SK-N-SH treated with all-trans-retinoic acid at 6 μM for 48 hours (cell line): ENCODE data around the gene LRRC42.

Source experiments
- ATAC-seq: fragments of 200-7000 bp; cut with Tn5 transposase; 3 replicates; pipeline ENCODE4 v1.9.1; 2020; ENCODE audit warnings: mild to moderate bottlenecking, moderate library complexity
- ARNTL ChIP-seq: fragments of 450-650 bp; formaldehyde crosslinking; IDR thresholded peaks from 2 replicates; pipeline ENCODE4 v1.5.0; 2020; ENCODE audit warnings: low read depth, mild to moderate bottlenecking, moderate library complexity, borderline replicate concordance
- BACH2 ChIP-seq: fragments of 250-450 bp; sonication (Bioruptor Pico); IDR thresholded peaks from 2 replicates; pipeline ENCODE4 v1.9.0; 2021; ENCODE audit warnings: mild to moderate bottlenecking, borderline replicate concordance
- CSDC2 ChIP-seq: fragments of 250-450 bp; sonication (Bioruptor Pico); IDR thresholded peaks from 2 replicates; pipeline ENCODE4 v1.5.0; 2020; ENCODE audit warnings: mild to moderate bottlenecking, moderate library complexity
- ISL1 ChIP-seq: fragments of 250-450 bp; sonication (Bioruptor Pico); IDR thresholded peaks from 2 replicates; pipeline ENCODE4 v2.1.2; 2022; ENCODE audit warnings: mild to moderate bottlenecking, moderate library complexity
- OSR1 ChIP-seq: fragments of 250-450 bp; sonication (Bioruptor Pico); IDR thresholded peaks from 2 replicates; pipeline ENCODE4 v1.8.0; 2022; ENCODE audit warnings: moderate library complexity, mild to moderate bottlenecking, inconsistent platforms
- PPARA ChIP-seq: fragments of 250-450 bp; sonication (Bioruptor Pico); IDR thresholded peaks from 2 replicates; pipeline ENCODE4 v1.5.0; 2020; ENCODE audit warnings: mild to moderate bottlenecking, borderline replicate concordance
- RARB ChIP-seq: fragments of 250-450 bp; sonication (Bioruptor Pico); IDR thresholded peaks from 2 replicates; pipeline ENCODE4 v1.8.0; 2021; ENCODE audit warnings: mild to moderate bottlenecking, moderate library complexity
- SNAI2 ChIP-seq: fragments of 250-450 bp; sonication (Bioruptor Pico); IDR thresholded peaks from 2 replicates; pipeline ENCODE4 v1.5.0; 2020; ENCODE audit warnings: mild to moderate bottlenecking, moderate library complexity
- TCF4 ChIP-seq: fragments of 250-450 bp; sonication (Bioruptor Pico); IDR thresholded peaks from 2 replicates; pipeline ENCODE4 v1.8.0; 2021; ENCODE audit warnings: mild to moderate bottlenecking, moderate library complexity, borderline replicate concordance
- TOX ChIP-seq: fragments of 250-450 bp; sonication (Bioruptor Pico); IDR thresholded peaks from 2 replicates; pipeline ENCODE4 v1.8.0; 2021; ENCODE audit warnings: mild to moderate bottlenecking, moderate library complexity, borderline replicate concordance
- ZC3H10 ChIP-seq: fragments of 250-450 bp; sonication (Bioruptor Pico); IDR thresholded peaks from 2 replicates; pipeline ENCODE4 v1.5.1; 2021; ENCODE audit warnings: mild to moderate bottlenecking, moderate library complexity
- ZFP3 ChIP-seq: fragments of 250-450 bp; sonication (Bioruptor Pico); IDR thresholded peaks from 2 replicates; pipeline ENCODE4 v1.5.0; 2020; ENCODE audit warnings: mild to moderate bottlenecking, moderate library complexity
- ZFP30 ChIP-seq: fragments of 450-650 bp; formaldehyde crosslinking; IDR thresholded peaks from 2 replicates; pipeline ENCODE4 v1.5.0; 2022; ENCODE audit warnings: mild to moderate bottlenecking, moderate library complexity
- ZNF565 ChIP-seq: fragments of 450-650 bp; formaldehyde crosslinking; conservative IDR thresholded peaks from 2 replicates; pipeline ENCODE4 v1.5.0; 2020; ENCODE audit warnings: low read depth, mild to moderate bottlenecking, moderate library complexity
- ZNF70 ChIP-seq: fragments of 450-650 bp; formaldehyde crosslinking; IDR thresholded peaks from 2 replicates; pipeline ENCODE4 v1.5.0; 2020; ENCODE audit warnings: mild to moderate bottlenecking, moderate library complexity
- ZNF8 ChIP-seq: fragments of 450-650 bp; formaldehyde crosslinking; IDR thresholded peaks from 2 replicates; pipeline ENCODE4 v1.5.0; 2020; ENCODE audit warnings: mild to moderate bottlenecking, moderate library complexity
- TF ChIP-seq, protein P1 (sequence below): fragments of 250-450 bp; sonication (Bioruptor Pico); IDR thresholded peaks from 2 replicates; pipeline ENCODE4 v1.5.1; 2021; ENCODE audit warnings: mild to moderate bottlenecking, moderate library complexity
- TF ChIP-seq, protein P2 (sequence below): fragments of 250-450 bp; sonication (Bioruptor Pico); IDR thresholded peaks from 2 replicates; pipeline ENCODE4 v1.5.0; 2020; ENCODE audit warnings: mild to moderate bottlenecking, moderate library complexity
- TF ChIP-seq, protein P3 (sequence below): fragments of 250-450 bp; sonication (Bioruptor Pico); IDR thresholded peaks from 2 replicates; pipeline ENCODE4 v1.8.0; 2020; ENCODE audit warnings: mild to moderate bottlenecking, moderate library complexity, borderline replicate concordance
- TF ChIP-seq, protein P4 (sequence below): fragments of 250-450 bp; sonication (Bioruptor Pico); IDR thresholded peaks from 2 replicates; pipeline ENCODE4 v1.5.1; 2020; ENCODE audit warnings: low read depth, mild to moderate bottlenecking, moderate library complexity
- TF ChIP-seq, protein P5 (sequence below): fragments of 250-450 bp; sonication (Bioruptor Pico); IDR thresholded peaks from 2 replicates; pipeline ENCODE4 v1.8.0; 2021; ENCODE audit warnings: low read depth, mild to moderate bottlenecking, moderate library complexity, borderline replicate concordance

The LRRC42 gene

DNA sequence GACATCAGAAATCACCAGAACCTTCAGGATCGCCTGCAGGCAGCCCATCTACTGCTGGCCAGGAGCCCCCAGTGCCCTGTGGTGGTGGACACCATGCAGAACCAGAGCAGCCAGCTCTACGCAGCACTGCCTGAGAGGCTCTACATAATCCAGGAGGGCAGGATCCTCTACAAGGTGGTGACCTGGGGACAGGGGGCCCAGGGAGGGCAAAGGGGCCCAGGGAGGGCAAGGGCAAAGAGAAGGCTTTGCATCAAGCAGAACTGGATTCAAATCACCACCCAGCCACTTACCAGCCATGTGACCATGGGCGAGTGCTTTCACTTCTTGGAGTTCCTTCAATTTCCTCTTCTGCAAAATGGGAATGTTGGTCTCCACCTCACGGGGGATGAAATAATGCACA lies 40.0 kb upstream of the LRRC42 start:
- TF ChIP-seq ZNF8 (CRISPR knock-in tag) (no peak), TOX (CRISPR knock-in tag) (no peak), ISL1 (CRISPR knock-in tag) (no peak), ARNTL (no peak), ZNF70 (CRISPR knock-in tag) (no peak), ZFP3 (CRISPR knock-in tag) (no peak), ZC3H10 (CRISPR knock-in tag) (no peak), OSR1 (CRISPR knock-in tag) (no peak), ZFP30 (CRISPR knock-in tag) (no peak)
- TF ChIP-seq, protein P1, sequence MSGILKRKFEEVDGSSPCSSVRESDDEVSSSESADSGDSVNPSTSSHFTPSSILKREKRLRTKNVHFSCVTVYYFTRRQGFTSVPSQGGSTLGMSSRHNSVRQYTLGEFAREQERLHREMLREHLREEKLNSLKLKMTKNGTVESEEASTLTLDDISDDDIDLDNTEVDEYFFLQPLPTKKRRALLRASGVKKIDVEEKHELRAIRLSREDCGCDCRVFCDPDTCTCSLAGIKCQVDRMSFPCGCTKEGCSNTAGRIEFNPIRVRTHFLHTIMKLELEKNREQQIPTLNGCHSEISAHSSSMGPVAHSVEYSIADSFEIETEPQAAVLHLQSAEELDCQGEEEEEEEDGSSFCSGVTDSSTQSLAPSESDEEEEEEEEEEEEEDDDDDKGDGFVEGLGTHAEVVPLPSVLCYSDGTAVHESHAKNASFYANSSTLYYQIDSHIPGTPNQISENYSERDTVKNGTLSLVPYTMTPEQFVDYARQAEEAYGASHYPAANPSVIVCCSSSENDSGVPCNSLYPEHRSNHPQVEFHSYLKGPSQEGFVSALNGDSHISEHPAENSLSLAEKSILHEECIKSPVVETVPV, result no peak
- TF ChIP-seq, protein P2, sequence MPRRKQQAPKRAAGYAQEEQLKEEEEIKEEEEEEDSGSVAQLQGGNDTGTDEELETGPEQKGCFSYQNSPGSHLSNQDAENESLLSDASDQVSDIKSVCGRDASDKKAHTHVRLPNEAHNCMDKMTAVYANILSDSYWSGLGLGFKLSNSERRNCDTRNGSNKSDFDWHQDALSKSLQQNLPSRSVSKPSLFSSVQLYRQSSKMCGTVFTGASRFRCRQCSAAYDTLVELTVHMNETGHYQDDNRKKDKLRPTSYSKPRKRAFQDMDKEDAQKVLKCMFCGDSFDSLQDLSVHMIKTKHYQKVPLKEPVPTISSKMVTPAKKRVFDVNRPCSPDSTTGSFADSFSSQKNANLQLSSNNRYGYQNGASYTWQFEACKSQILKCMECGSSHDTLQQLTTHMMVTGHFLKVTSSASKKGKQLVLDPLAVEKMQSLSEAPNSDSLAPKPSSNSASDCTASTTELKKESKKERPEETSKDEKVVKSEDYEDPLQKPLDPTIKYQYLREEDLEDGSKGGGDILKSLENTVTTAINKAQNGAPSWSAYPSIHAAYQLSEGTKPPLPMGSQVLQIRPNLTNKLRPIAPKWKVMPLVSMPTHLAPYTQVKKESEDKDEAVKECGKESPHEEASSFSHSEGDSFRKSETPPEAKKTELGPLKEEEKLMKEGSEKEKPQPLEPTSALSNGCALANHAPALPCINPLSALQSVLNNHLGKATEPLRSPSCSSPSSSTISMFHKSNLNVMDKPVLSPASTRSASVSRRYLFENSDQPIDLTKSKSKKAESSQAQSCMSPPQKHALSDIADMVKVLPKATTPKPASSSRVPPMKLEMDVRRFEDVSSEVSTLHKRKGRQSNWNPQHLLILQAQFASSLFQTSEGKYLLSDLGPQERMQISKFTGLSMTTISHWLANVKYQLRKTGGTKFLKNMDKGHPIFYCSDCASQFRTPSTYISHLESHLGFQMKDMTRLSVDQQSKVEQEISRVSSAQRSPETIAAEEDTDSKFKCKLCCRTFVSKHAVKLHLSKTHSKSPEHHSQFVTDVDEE (CRISPR knock-in tag), result no peak
- TF ChIP-seq, protein P3, sequence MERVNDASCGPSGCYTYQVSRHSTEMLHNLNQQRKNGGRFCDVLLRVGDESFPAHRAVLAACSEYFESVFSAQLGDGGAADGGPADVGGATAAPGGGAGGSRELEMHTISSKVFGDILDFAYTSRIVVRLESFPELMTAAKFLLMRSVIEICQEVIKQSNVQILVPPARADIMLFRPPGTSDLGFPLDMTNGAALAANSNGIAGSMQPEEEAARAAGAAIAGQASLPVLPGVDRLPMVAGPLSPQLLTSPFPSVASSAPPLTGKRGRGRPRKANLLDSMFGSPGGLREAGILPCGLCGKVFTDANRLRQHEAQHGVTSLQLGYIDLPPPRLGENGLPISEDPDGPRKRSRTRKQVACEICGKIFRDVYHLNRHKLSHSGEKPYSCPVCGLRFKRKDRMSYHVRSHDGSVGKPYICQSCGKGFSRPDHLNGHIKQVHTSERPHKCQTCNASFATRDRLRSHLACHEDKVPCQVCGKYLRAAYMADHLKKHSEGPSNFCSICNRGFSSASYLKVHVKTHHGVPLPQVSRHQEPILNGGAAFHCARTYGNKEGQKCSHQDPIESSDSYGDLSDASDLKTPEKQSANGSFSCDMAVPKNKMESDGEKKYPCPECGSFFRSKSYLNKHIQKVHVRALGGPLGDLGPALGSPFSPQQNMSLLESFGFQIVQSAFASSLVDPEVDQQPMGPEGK, result no peak
- TF ChIP-seq, protein P4, sequence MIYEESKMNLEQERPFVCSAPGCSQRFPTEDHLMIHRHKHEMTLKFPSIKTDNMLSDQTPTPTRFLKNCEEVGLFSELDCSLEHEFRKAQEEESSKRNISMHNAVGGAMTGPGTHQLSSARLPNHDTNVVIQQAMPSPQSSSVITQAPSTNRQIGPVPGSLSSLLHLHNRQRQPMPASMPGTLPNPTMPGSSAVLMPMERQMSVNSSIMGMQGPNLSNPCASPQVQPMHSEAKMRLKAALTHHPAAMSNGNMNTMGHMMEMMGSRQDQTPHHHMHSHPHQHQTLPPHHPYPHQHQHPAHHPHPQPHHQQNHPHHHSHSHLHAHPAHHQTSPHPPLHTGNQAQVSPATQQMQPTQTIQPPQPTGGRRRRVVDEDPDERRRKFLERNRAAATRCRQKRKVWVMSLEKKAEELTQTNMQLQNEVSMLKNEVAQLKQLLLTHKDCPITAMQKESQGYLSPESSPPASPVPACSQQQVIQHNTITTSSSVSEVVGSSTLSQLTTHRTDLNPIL (CRISPR knock-in tag), result no peak
- TF ChIP-seq, protein P5, sequence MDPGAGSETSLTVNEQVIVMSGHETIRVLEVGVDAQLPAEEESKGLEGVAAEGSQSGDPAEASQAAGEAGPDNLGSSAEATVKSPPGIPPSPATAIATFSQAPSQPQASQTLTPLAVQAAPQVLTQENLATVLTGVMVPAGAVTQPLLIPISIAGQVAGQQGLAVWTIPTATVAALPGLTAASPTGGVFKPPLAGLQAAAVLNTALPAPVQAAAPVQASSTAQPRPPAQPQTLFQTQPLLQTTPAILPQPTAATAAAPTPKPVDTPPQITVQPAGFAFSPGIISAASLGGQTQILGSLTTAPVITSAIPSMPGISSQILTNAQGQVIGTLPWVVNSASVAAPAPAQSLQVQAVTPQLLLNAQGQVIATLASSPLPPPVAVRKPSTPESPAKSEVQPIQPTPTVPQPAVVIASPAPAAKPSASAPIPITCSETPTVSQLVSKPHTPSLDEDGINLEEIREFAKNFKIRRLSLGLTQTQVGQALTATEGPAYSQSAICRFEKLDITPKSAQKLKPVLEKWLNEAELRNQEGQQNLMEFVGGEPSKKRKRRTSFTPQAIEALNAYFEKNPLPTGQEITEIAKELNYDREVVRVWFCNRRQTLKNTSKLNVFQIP (CRISPR knock-in tag), result no peak
- no peak for ATAC-seq

DNA sequence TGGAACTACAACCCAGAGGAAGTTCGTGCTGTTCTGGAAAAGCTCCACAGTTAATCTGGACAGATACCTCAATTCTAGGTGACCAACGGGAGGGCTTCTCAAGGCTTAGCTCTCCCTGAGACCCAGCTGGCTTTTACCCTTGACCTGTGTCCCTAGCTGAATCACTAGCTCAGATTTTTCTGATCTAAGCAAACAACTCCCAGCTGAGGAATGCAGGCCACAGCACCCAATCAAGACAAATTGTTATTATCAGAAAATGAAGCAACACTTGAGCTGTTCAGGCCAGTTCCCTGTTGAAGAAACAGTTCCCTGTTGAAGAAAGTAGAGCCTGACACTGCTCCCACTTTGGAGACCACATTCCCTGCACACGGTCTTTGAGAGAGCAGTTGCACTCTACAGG lies 36.2 kb upstream of the LRRC42 start:
- no peak for ATAC-seq
- TF ChIP-seq CSDC2 (CRISPR knock-in tag) (no peak), TOX (CRISPR knock-in tag) (no peak), TCF4 (CRISPR knock-in tag) (no peak), ZC3H10 (CRISPR knock-in tag) (no peak), ARNTL (no peak), ZNF8 (CRISPR knock-in tag) (no peak), OSR1 (CRISPR knock-in tag) (no peak), BACH2 (CRISPR knock-in tag) (no peak), PPARA (CRISPR knock-in tag) (no peak), ZFP3 (CRISPR knock-in tag) (no peak), ZNF565 (CRISPR knock-in tag) (no peak), SNAI2 (CRISPR knock-in tag) (no peak), RARB (CRISPR knock-in tag) (no peak)
- TF ChIP-seq, protein P3, result no peak
- TF ChIP-seq, protein P4 (CRISPR knock-in tag), result no peak
- TF ChIP-seq, protein P1, result no peak
- TF ChIP-seq, protein P5 (CRISPR knock-in tag), result no peak
